Suppressor macrophage treated with lipopolysaccharide for 4 hours (primary cell): ENCODE measurements around the gene SLC6A18.
A peak's percentile ranks its signal among the peaks of the same experiment; 100 is the strongest.

Experiments
- DNase-seq: peaks from one replicate; pipeline ENCODE4 v3.0.0-alpha.2; 2020

SLC6A18 gene

DNA sequence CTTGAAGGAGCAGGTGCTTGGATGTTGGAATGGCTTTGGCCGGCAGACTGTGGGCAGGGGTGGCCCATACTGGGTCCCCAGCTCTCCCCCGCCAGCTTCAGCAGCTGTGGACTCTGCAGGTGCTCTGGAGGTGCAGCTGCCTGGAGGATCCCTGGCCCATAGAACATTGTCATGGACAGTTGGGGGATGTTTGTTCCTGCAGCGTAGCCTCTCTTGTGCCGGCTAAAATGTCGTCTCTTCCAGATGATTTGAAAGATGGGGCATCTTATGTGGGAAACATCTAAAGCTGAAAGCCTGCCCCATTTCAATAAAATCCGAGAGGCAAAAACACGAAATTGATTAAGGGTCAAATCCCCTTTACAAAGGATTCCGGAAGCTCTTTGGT is 37.2 kb upstream of the SLC6A18 start:
- DNase-seq = no peak

DNA sequence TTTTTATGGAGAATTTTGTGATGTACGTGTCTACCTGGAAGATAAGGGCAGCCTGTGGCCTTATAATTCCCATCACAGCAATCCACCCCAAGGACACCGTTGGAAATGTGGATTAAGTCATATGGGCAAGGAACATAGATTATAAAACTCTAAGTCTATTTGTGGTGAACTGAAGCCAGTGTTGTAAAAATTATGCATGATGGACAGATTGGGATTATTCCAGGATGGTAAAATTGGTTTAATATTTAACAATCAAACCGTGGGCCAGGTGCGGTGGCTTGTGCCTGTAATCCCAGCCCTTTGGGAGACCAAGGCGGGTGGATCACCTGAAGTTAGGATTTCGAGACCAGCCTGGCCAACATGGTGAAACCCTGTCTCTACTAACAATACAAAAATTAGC is 36.7 kb upstream of the SLC6A18 start:
- no peak for DNase-seq

DNA sequence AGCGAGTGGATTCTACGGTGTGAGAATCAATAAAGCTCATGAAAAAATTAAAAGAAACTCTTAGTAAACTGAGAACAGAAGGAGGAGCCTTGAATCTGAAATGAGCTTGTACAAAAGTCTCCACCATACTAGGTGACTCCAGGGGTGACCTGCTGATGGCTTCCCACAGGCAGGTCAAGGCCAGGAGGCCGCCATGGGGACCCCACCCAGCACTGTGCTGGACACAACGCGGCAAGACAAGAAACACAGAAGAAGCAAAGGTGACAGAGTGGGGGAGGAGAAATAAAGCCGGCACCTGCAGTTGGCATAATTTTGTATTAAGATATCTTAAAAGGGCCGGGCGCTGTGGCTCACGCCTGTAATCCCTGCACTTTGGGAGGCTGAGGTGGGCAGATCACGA is 35.9 kb upstream of the SLC6A18 start:
- DNase-seq = no peak

DNA sequence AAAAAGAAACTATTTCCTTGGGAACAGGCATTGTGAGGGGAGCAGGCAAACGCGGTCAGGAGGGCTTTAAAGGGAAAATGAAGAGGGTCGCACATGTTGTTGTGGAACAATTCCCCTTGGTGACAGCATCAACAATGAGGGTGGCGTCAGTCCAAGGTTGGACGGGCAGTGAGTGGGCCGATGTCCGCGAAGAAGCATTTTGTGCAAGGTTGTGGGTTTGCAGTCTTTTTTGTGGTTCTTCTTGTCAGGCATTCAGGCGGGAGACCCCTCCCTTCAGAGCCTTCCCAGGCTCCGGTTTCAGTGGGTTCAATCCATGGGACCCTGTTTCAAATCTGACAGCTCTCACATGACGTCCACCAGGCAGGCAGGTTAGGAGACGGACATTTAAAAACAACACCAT is 34.9 kb upstream of the SLC6A18 start:
- no peak for DNase-seq

DNA sequence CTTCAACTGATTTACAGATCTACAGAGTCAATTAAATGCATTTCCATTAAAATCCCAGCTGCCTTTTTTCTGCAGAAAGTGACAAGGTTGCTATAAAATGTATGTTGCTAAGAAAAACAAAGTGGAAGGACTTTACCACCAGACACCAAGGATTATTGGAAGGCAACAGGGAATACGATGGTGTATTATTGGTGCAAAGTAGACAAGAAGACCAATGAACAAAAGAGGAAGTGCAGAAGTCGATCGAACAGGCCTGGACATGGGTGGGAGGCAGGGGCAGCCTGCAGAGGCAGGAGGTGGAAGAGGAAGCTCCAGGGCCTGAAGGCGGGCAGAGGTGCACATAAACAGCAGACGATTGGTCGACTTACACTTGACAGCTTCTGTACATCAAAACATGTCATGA is 34.3 kb upstream of the SLC6A18 start:
- peak; percentile 26 for DNase-seq

DNA sequence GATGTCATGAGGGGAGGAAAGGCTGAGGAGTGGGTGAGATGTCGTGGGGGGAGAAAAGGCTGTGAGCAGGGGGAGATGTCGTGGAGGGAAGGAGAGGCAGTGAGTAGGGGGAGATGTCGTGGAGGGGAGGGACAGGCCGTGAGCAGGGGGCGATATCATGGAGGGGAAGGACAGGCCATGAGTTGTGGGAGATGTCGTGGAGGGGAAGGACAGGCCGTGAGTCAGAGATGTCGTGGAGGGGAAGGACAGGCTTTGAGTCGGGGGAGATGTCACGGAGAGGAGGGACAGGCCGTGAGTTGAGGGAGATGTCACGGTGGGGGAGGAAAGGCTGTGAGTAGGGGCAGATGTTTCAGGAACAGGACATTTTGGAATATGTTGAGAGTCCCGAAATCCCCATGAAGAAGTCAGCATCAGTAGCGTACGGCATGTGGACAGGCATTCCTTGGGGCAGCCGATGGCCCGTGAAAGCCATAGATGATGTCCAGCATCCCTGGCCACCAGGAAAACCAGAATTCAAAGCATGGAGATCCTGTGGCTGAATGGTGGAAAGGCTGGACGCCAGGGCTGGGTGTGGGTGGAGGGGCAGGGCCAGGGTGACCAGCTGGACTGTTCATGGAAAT is 32.1 kb upstream of the SLC6A18 start:
- DNase-seq = no peak

DNA sequence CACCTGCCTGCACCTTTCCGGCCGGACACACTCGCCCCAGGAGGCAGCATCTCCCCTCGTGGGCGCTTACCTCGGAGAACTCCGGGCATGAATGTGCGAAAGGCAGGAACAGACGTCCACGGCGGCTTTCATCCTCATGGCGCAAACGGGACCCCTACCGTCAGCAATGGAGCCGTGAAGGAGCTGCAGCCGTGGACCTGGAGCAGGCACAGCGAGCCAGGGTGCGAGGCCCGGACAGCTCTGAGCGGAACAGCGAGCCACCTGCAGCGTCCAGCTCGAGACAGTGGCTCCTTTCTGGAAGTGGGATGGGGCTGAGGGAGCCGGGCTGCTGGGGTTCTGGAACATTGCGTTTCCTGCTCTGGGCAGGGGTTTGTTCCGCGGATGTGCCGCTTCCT is 31.6 kb upstream of the SLC6A18 start:
- DNase-seq = no peak

DNA sequence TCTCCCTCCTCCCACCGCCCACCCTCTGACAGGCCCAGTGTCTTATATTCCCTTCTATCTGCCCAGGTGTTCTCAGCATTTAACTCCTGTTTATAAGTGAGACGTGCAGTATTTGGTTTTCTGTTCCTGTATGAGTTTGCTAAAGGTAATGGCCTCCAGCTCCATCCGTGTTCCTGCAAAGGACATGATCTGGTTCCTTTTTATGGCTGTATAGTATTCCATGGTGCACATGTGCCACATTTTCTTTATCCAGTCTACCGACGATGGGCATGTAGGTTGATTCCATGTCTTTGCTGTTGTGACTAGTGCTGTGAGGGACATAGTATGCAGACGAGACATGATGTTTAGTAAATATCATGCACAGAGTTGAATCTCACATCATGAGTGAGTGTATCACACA is 30.8 kb upstream of the SLC6A18 start:
- DNase-seq = no peak

DNA sequence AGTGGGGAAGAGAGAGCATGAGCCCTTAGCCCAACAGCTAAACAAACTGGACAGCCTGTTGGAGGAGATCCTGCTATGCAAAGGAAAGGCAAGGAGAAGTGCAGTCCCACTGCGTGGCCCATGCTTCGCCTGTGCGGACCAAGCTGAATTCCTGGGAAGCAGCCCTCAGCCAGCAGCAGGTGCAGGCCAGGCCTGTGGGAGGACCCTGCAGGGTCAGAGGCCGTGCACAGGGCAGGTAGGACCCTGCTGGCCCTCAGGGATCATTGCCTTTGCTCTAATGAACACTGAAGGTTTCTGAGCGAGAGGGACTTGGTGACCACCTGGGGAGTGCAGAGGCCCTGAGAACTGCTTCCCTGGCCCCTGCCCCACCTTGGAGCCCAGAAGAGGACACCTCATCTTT is 29.7 kb upstream of the SLC6A18 start:
- DNase-seq = no peak

DNA sequence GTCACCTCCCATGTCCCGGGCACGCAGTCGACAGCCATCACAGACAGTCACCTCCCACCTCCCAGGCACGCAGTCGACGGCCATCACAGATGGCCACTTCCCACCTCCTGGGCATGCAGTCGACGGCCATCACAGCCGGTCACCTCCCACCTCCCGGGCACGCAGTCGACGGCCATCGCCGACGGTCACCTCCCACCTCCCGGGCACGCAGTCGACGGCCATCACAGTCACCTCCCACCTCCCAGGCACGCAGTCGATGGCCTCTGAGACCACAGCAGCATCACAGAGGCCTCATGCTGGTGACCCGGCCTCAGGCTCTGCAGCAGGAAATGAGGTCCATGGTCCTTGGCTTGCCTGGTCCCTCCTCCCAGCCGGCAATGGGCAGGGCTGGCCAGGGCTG is 29.3 kb upstream of the SLC6A18 start:
- DNase-seq = no peak

DNA sequence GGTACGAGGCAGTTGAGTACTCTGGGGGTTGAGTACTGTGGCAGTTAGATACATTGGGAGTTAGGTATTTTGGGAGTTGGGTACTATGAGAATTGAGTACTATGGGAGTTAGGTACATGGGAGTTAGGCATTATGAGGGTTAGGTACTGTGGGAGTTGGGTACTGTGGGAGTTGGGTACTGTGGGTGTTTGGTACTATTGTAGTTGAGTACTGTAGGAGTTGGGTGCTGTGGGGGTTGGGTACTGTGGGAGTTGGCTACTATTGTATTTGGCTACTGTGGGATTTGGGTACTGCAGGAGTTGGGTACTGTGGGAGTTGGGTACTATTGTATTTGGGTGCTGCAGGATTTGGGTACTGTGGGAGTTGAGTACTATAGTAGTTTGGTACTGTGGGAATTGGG is 28.6 kb upstream of the SLC6A18 start:
- DNase-seq = no peak

DNA sequence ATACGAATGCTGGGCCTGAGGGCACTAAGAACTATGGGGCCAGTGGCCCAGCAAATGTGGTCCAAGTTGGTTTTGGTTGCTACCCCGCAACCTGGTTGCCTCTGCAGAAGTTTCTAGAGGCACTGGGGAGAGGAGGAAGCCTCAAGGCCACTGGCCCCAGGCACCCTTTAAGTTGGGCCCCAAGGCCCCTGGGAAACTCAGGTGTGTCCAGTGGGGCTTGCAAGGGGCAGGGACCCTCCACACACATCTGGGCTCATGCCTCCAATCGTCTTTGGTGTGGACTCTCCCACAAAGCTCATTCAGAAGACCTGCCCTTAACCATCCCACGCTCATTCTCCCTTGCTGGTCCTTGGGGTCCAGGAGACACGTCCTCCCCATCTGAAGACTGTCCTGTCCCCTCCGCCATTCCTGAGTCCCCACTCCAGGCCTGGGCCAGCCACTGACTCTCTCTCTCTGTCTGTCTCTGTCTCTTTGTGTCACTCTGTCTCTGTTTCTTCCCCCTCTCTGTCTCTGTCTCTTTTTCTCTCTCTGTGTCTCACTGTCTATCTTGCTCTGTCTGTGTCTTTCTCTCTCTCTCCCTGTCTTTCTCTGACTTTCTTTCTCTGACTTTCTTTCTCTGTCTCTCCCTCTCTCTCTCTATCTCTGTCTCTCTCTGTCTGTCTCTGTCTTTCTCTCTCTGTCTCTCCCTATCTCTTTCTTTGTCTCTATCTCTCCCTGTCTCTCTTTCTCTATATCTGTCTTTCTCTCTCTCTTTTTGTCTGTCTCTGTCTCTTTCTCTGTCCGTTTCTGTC is 27.1 kb upstream of the SLC6A18 start:
- no peak for DNase-seq

DNA sequence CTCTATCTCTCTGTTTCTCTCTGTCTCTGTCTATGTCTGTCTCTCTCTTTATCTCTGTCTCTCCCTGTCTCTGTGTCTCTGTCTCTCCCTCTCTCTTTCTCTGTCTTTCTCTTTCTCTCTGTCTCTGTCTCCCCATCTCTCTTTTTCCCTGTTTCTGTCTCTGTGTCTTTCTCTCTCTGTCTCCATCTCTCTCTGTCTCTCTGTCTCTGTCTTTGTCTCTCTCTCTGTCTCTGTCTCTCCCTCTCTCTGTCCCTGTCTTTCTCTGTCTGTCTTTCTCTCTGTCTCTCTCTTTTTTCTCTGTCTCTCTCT is 25.9 kb upstream of the SLC6A18 start:
- no peak for DNase-seq

DNA sequence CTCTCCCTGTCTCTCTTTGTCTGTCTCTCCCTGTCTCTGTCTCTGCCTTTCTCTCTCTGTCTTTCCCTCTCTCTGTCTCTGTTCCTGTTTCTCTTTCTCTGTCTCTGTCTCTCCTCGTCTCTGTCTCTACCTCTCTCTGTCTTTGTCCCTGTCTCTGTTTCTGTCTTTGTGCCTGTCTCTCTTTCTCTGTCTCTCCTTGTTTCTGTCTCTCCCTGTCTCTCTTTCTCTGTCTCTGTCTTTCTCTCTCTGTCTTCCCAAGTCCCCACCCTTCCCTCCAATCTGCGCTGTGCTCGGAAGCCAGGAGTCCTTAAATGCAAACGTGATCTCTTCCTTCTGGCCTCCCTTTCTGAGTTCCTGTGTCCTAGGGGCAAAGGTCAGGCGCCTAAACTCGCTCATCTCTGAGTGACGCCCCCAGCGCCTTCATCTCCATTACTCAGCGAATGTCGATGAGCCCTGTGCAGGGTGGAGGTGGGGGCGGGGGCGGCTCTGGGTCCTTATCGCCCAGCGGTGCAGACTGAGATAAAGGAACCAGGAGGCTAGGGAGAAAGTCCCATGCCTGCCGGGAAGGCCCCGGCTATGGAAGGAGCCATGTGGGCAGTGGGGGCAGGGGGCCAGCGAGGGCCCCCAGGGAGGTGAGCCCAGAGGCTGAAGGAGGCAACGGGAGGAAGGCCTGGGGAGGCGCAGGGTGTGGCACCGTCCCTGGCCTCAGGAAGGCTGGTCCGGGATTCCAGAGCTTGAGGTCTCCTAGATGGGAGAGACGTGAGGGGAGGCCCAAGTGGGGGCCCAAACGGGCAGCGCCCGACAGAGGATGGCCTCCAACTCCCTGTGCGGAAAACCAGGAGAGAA is 25.3 kb upstream of the SLC6A18 start:
- DNase-seq = no peak

DNA sequence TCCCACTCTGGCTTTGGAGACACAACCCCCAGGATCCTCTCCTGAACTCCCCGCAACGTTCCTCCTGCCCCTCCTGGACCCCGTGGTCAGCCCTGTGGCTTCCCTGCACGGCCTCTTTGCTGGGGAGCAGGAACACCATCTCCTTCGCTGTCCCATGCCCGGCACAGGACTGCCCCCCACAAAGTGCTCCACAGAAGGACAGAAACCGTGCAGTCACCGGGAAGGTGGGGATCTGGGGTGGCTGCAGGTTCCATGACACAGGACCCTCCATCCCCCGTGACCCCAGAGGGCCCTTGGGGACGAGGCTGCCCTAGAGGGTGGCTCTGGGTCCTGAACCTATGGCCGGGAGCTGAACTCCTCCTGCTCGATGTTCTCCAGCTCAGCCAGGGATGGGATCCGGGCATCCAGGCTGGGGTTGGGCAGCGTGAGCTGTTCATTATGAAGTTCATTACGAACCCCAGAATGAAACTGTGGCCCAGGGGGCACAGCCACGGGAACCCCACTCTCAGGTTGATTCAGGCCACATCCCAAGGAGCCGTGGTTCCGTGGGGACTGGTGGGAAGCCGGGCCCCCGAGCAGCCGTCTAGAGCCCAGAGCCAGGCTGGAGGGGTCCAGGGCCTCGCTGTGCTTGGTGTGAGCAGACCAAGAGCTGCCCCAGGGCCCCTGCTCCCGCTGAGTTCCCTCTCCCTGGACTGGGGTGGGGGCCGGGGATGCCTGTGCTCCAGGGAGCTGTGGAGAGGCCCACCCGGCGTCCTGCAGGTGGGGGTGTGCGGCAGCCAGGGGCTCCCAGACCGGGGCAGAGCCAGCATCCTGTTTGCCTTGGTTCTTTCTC is 24.5 kb upstream of the SLC6A18 start:
- no peak for DNase-seq

DNA sequence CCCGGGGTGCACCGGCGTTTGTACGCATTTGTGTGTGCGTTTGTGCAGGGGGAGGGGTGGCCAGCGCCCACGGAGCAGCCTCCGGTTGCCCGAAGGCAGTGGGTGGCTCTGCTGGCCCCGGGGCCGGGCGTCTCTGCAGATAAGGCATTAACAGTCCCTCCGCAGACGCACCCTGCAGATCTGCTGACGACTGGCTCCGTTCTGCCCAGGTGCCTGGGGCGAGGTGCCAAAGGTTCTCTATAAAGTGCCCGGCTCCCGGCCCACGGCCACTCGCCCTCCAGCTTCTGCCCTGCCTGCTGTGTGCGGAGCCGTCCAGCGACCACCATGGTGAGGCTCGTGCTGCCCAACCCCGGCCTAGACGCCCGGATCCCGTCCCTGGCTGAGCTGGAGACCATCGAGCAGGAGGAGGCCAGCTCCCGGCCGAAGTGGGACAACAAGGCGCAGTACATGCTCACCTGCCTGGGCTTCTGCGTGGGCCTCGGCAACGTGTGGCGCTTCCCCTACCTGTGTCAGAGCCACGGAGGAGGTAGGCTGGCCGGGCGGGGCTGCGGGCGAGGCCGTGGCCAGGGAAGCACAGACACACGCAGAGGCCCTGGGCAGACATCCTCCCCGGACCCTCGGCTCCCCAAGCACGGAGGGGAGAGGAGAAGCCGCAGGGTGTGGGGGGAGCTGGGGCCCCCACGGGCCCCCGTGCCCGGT is 23.7 kb upstream of the SLC6A18 start, which contains the start of gene SLC6A19:
SLC6A19 (plus strand) TSS at position 269 of the 699 bp plus-strand sequence; CDS start at position 325, 56 bp downstream.
- DNase-seq = no peak

DNA sequence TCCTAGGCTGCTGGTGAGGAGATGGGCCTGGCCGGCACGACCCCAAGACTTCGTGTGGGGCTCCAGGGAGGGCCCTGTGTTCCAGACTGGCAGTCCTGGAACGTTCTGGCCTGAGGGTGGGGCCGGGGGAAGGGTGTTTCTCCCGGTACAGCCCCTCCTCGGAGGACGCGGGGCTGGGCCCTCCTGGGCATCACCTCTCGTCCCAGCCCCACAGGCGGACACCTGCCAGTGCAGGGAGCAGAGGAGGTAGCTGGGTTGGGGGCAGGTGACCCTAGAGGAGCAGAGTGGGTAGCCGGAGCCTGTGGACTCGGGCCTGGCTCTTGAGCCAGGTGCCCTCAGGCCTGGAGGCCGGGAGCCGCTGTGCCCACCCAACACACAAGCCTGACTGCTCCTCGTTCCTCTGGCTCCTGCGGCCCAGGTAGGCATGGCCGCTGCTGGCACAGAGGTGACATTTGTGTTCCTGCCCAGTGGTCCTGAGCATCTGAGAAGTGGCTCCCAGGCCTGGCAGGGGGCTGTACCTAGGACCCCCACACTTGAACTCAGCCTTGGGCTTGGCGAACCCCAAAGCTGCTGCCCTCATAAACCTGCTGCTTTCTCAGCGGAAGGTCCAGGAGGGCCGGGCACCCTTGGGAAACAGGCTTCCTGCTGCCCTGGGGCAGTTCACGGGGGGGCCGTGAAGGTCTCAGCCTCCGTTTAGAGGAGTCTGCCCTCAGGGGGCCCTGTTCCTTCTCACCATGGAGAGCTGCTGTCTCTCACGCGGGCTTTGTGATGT is 23.0 kb upstream of the SLC6A18 start:
- no peak for DNase-seq

DNA sequence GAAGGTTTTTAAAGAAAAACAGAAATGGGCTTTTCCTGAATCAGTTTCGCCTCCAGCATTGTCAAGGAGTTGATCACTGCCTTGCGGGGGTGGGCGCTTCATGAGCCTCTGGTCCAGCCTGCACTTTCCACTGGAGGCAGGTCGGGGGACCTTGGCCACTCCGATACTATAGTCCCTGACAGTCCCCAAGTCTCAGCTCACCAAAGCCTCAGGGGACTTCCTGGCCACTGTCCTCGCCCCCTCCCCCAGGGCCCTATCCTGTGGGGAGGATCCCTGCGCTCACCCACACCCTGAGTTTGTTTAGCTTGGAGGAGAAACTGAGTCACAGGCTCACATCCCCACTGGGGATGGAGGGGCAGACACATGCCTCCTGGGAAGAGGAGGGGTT is 22.4 kb upstream of the SLC6A18 start:
- DNase-seq = no peak

DNA sequence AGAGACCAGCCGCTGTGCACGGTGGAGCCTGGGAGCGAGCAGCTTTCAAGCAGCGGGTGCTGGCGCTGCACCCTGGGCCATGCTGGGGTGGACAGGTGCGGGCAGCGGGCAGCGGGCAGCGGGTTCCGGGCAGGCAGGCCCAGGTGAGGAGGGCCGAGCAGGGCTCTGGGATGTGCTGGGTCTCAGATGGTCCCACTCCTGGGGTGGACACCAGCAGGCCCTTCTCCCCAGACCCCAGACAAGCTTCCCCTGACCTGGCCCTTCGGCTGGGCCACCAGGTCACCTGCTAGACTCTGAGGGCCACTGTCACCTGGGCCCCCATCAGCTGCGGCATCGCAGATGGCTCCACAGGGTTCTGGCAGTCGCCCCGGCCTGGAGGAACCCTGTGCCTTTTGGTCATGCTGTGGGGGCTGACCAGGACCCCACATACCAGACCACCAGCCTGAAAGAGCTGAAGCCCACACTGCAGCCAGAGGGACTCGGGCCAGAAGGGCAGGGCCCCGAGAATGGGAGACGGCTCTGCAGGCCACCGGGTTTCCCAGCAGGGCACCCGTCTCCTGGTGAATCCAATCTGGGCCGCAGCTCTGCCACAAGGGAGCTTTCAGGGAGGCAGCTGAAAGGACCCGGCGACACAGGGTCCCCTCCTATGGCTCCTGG is 21.7 kb upstream of the SLC6A18 start:
- no peak for DNase-seq

DNA sequence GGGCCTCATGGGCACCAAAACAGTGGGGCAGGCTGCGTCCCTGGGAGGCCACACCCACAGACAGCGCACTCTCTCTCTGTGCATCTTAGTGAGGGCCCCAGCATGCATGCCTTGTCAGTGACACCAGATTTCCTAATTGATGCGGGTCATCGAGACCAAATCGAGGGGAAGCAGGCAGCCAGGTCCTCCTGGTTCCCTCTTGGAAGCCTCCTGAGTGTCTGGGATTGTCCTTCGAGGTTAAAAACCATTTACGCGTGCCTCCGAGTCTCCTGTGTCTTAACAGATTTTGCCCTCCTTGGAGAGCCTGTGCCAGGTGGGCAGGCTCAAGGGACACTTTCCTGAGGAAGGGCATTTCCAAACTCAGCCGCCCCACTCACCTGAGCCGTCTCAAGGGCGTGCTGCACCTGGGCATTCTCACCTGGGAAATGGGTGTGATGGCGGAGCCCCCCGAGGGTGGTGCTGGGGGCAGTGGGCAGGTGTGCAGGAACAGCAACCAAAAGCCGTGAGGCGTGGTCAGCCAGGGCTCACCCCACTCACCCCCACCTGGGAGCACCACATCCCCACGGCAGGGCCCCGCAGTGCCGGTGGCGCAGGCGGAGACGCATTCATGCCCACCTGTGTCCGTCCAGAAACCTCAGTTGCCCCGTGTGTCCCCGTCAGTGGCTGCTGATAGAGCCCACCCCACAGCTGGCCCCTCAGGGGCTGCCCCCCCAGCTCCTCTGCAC is 21.1 kb upstream of the SLC6A18 start:
- no peak for DNase-seq
